Retina (tissue), 1 donor: ENCODE measurements around the gene CTNNA2.
"Not testable (repeated sequence)": the region's sequence is repeated elsewhere in the genome, so short reads cannot be mapped to it uniquely, and the experiment has no call there.

Source experiments
- DNase-seq: peaks from one replicate; pipeline ENCODE4 v3.0.0-alpha.2; 2016

Gene CTNNA2

GRCh38 chr2:80166483-80167171, 653.8 kb downstream of the CTNNA2 start:
- no peak for DNase-seq

GRCh38 chr2:80167284-80167808, 654.5 kb downstream of the CTNNA2 start:
- no peak for DNase-seq

GRCh38 chr2:80168037-80168436, 655.2 kb downstream of the CTNNA2 start:
- DNase-seq, result no peak

- no peak for DNase-seq
Observed at GRCh38 chr2:80168801-80169200, 656.0 kb downstream of the CTNNA2 start.

- DNase-seq, result no peak
Observed at GRCh38 chr2:80169811-80170594, 657.2 kb downstream of the CTNNA2 start.

- no peak for DNase-seq
Observed at GRCh38 chr2:80185091-80185490, 672.2 kb downstream of the CTNNA2 start.

- DNase-seq, result no peak
Observed at GRCh38 chr2:80186262-80186661, 673.4 kb downstream of the CTNNA2 start.

GRCh38 chr2:80187156-80187555, 674.3 kb downstream of the CTNNA2 start:
- DNase-seq, result no peak

- DNase-seq, result no peak
Observed at GRCh38 chr2:80190166-80190565, 677.3 kb downstream of the CTNNA2 start.

- DNase-seq, result no peak
Observed at GRCh38 chr2:80193566-80193965, 680.7 kb downstream of the CTNNA2 start.

- no peak for DNase-seq
Observed at GRCh38 chr2:80195034-80195433, 682.2 kb downstream of the CTNNA2 start.

- DNase-seq, result no peak
Observed at GRCh38 chr2:80198042-80198441, 685.2 kb downstream of the CTNNA2 start.

GRCh38 chr2:80199504-80199903, 686.7 kb downstream of the CTNNA2 start:
- DNase-seq, result no peak

GRCh38 chr2:80203929-80204328, 691.1 kb downstream of the CTNNA2 start:
- DNase-seq, result not testable (repeated sequence)

- DNase-seq, result no peak
Observed at GRCh38 chr2:80205498-80205897, 692.6 kb downstream of the CTNNA2 start.

- DNase-seq, result no peak
Observed at GRCh38 chr2:80209458-80209857, 696.6 kb downstream of the CTNNA2 start.

GRCh38 chr2:80217446-80217845, 704.6 kb downstream of the CTNNA2 start:
- DNase-seq, result no peak

GRCh38 chr2:80222644-80223043, 709.8 kb downstream of the CTNNA2 start:
- no peak for DNase-seq

GRCh38 chr2:80231421-80231820, 718.6 kb downstream of the CTNNA2 start:
- no peak for DNase-seq

- no peak for DNase-seq
Observed at GRCh38 chr2:80233333-80233732, 720.5 kb downstream of the CTNNA2 start.

GRCh38 chr2:80238692-80239469, 726.0 kb downstream of the CTNNA2 start:
- no peak for DNase-seq

- no peak for DNase-seq
Observed at GRCh38 chr2:80242355-80242910, 729.6 kb downstream of the CTNNA2 start.
